Measurements from ENCODE around the gene S100A12. TPM values are rescaled to one million over a fixed set of nuclear protein-coding genes. Genes with fewer than 3 reads are reported as not detected.
"Not testable (repeated sequence)": the region's sequence is repeated elsewhere in the genome, so short reads cannot be mapped to it uniquely, and the experiment has no call there.

The S100A12 gene
- polyA plus RNA-seq (2013, experiment 1 of 4): not detected
- not detected for polyA plus RNA-seq (2013, experiment 2 of 4)
- not detected for polyA plus RNA-seq (2013, experiment 3 of 4)
- not detected for polyA plus RNA-seq (2013, experiment 4 of 4)

DNA sequence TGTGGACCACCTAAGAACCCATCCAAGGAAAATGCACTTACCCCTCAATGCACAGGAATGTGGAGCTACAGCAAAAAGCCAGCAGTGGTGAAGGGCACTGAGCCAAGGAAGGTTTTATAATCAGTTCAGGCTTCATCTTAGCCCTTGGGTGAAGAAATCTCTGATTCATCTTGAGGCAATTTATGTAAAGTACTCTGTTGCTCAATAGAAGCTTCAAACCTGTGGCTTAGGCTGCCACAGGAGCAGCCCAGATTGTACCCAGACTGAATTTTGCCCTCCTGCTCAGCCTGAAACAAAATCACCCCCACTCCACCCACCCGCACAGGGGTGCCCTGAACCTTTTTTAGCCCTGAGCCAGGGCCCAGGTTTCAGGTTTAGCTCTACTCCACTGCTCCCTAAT, at the start of gene S100A12:
TSS of gene S100A12 (minus strand) at position 111 of the 400 bp plus-strand sequence. CDS start 1,029 bp downstream, outside the sequence.
- WGBS, 2 experiments: 95 to 100% methylated on average over 1 of the region's 1 CpG
- Histone ChIP-seq H3K27me3 (ENCODE audit: control insufficient read depth, insufficient read depth, low read length, poor library complexity, severe bottlenecking) (no peaks in the 10 kb centered on the region), H3K27ac (ENCODE audit: insufficient read depth, low read depth, low read length, poor library complexity, severe bottlenecking) (no peak within 1 kb of the TSS), H3K9me3 (ENCODE audit: control insufficient read depth, low read length) (no peaks in the 10 kb centered on the region), H3K4me3 (ENCODE audit: insufficient read depth, low read depth, low read length) (no peak within 1 kb of the TSS), H3K4me1 (ENCODE audit: control insufficient read depth, insufficient read depth, low read length) (no peaks in the 10 kb centered on the region), H3K36me3 (ENCODE audit: control insufficient read depth, insufficient read depth, low read length) (no peaks in the 10 kb centered on the region)

DNA sequence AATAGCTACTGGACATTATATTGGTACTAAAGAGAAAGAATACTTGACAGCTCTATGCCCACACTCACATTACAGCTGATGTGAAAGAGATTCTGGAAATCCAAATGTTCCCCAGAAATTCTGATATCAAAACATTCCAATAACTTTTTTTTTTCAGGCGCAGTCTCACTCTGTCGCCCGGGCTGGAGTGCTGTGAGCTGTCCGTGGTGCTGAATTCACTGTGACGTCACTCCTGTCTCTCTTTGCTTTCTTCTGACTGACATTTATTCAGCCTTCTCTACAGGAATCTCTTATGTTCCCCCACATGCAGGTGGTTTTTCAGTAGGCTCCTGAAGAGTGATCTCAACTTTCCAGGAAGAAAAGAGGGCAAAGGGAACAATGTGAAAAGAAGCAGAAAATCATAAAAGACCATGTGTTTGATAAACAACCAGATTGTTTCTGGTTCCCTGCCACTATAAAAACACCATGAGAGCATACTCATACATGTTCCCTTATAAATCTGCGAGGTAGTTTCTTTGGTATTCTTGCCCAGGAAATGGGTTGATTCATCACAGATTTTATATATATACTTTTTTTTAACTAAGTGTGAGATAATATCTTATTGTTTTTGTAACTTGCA, 47.1 kb upstream of the S100A12 start:
- Histone ChIP-seq H3K36me3 (ENCODE audit: control insufficient read depth, insufficient read depth, low read length) (no peaks in the 10 kb centered on the region), H3K4me1 (ENCODE audit: control insufficient read depth, insufficient read depth, low read length) (no peaks in the 10 kb centered on the region), H3K27ac (ENCODE audit: insufficient read depth, low read depth, low read length, poor library complexity, severe bottlenecking) (no peak overlapping the region), H3K4me3 (ENCODE audit: insufficient read depth, low read depth, low read length) (no peak overlapping the region), H3K27me3 (ENCODE audit: control insufficient read depth, insufficient read depth, low read length, poor library complexity, severe bottlenecking) (no peaks in the 10 kb centered on the region), H3K9me3 (ENCODE audit: control insufficient read depth, low read length) (no peaks in the 10 kb centered on the region)
- WGBS, 2 experiments: 5 to 6% methylated on average over 5 of the region's 6 CpGs

DNA sequence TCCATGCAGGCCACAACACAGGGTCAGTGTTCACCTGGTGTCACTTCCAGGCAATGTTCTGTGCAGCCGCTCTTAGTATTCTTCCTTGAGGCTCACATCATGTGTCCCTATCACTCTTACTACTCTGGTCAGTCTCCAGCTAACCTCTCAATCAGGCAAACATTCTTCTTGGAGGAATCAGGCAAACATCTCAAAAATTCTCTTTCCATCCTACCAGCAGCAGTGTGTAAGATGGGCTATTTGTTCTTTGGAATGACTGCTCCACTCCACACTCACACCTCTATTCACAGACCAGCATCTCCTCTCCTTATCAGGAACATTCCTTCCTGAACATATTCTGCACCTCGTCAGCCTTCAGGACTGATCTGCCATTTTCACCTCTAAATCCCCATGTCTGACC, 44.9 kb upstream of the S100A12 start:
- 81 to 84% methylated on average over 2 of the region's 2 CpGs for WGBS, 2 experiments
- Histone ChIP-seq H3K36me3 (ENCODE audit: control insufficient read depth, insufficient read depth, low read length) (no peaks in the 10 kb centered on the region), H3K4me1 (ENCODE audit: control insufficient read depth, insufficient read depth, low read length) (no peaks in the 10 kb centered on the region), H3K27me3 (ENCODE audit: control insufficient read depth, insufficient read depth, low read length, poor library complexity, severe bottlenecking) (no peaks in the 10 kb centered on the region), H3K9me3 (ENCODE audit: control insufficient read depth, low read length) (no peaks in the 10 kb centered on the region), H3K4me3 (ENCODE audit: insufficient read depth, low read depth, low read length) (no peak overlapping the region), H3K27ac (ENCODE audit: insufficient read depth, low read depth, low read length, poor library complexity, severe bottlenecking) (no peak overlapping the region)

DNA sequence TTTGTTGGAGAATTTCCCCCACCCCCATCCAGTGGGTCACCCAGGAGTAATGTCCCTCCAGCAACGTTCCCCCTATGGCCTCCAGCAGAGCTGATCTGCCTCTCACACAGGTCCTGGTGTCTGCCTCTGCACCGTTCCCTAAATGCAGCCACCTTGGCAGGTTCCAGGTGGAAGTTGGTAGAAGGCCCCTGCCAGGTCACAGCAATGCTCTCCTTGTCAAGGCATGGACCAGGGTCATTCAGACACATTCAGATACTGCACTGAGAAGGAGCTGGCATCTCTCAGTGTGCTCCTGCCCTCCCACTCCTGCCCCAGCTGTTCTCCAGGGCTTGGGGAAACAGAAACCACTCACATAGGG, 44.0 kb upstream of the S100A12 start:
- not testable (repeated sequence) for H3K9me3 ChIP-seq (ENCODE audit: control insufficient read depth, low read length); H3K27me3 ChIP-seq (ENCODE audit: control insufficient read depth, insufficient read depth, low read length, poor library complexity, severe bottlenecking); H3K4me1 ChIP-seq (ENCODE audit: control insufficient read depth, insufficient read depth, low read length); H3K27ac ChIP-seq (ENCODE audit: insufficient read depth, low read depth, low read length, poor library complexity, severe bottlenecking); H3K36me3 ChIP-seq (ENCODE audit: control insufficient read depth, insufficient read depth, low read length); H3K4me3 ChIP-seq (ENCODE audit: insufficient read depth, low read depth, low read length)
- WGBS, 2 experiments: 66 to 80% methylated on average over 2 of the region's 2 CpGs

DNA sequence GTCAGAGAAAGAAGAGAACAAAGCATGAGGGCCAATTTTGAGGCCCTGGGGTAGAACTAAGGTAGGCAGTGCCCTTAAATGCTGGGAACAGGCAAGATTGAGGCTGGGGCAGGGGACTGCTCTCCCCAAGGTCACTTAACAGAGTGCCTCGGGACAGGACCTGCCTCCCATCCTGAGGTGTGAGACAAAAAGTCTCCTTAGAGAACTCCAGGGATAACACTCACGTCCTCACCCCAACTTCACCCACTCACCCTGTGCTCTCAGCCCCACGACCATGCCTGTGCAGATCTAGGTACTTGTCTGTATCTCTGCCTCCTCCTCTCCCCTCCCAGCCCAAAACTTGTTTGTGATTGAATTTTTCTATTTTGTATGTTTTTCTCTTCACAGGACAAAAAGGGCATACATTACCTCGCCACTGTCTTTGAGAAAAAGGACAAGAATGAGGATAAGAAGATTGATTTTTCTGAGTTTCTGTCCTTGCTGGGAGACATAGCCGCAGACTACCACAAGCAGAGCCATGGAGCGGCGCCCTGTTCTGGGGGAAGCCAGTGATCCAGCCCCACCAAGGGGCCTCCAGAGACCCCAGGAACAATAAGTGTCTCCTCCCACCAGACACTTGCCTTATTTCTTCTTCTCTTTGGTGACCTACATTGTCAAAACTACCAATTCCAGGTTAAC, 43.5 kb upstream of the S100A12 start:
- not testable (repeated sequence) for H3K4me3 ChIP-seq (ENCODE audit: insufficient read depth, low read depth, low read length)

DNA sequence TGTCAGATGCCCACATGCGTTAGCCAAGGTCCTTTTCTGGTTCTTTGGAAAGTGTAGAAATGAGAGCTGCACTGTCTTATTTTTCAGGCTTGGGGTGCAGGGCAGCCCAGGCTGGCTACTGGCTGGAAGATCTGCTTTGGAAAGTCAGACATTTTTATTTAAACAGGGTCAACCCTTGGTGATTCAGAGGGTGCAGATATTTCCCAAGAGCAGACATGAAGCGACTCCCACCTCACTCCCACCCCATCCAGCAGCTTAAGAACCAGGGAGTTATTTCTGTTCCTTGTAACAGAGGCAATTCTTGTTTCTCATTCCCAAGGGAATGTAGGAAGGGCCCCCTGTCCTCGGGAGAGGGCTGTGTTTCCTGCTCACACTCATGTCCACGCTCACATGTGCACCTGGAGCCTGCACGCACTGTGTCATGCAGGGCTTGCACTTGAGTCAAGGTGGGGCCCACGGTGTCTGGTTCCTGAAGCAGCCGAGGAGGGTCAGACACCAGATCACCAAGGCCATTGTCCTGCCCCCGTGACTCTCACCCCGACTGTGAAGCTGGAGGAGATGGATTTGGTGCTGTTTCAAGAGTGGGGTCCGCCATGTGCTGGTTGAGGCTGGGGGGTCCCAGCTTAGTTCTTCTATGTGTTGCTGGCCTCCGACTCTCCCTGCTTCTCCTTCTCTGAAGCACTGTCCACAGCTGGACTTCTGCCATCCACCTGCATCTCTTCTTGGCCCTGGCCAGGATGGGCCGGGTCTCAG, 41.9 kb upstream of the S100A12 start:
- Histone ChIP-seq H3K27ac (ENCODE audit: insufficient read depth, low read depth, low read length, poor library complexity, severe bottlenecking) (no peak overlapping the region), H3K27me3 (ENCODE audit: control insufficient read depth, insufficient read depth, low read length, poor library complexity, severe bottlenecking) (no peaks in the 10 kb centered on the region), H3K4me3 (ENCODE audit: insufficient read depth, low read depth, low read length) (no peak overlapping the region), H3K4me1 (ENCODE audit: control insufficient read depth, insufficient read depth, low read length) (no peaks in the 10 kb centered on the region), H3K36me3 (ENCODE audit: control insufficient read depth, insufficient read depth, low read length) (no peaks in the 10 kb centered on the region), H3K9me3 (ENCODE audit: control insufficient read depth, low read length) (no peaks in the 10 kb centered on the region)
- WGBS, 2 experiments: 88 to 93% methylated on average over 12 of the region's 12 CpGs

More for the DNA sequence above, 43.5 kb upstream of the S100A12 start:
- H3K36me3 ChIP-seq (ENCODE audit: control insufficient read depth, insufficient read depth, low read length); H3K27me3 ChIP-seq (ENCODE audit: control insufficient read depth, insufficient read depth, low read length, poor library complexity, severe bottlenecking); H3K27ac ChIP-seq (ENCODE audit: insufficient read depth, low read depth, low read length, poor library complexity, severe bottlenecking); H3K4me1 ChIP-seq (ENCODE audit: control insufficient read depth, insufficient read depth, low read length); H3K9me3 ChIP-seq (ENCODE audit: control insufficient read depth, low read length): not testable (repeated sequence)
- 81 to 83% methylated on average over 7 of the region's 7 CpGs for WGBS, 2 experiments

DNA sequence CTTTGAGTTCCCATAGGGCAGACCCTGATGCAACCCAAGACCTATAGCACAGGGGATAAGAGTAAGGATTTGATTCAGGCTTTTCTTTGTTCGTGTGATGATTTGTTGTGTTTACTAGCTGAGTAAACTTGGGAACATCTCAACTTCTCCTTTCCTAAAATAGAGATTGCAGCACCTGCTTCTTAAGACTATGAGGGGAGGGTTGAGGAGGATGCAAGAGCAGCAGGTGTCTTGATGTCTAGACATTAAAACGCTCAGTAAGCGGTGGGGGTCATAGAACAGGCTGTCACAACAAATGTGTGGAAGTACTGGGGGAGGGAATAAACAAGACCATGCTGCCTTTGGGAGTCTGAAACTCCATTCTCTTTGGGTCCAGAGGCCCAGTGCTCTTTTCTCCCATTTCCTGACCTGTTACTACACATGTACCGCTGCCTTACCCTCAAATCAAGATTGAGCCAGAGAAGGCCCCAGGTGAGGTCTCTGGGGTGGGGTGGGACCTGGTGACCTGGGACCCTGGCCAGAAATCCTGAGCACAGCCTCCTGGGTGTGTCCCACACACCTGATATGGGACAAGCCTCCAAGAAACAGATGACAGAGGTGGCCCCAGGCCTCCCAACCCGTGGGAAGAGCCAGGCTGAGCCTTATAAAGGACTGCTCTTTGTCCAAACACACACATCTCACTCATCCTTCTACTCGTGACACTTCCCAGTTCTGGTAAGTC, 40.6 kb upstream of the S100A12 start, which contains the start of gene S100A7A:
TSS of gene S100A7A (plus strand) at position 671 of the 721 bp plus-strand sequence. CDS start 1,563 bp downstream, outside the sequence.
- H3K36me3 ChIP-seq (ENCODE audit: control insufficient read depth, insufficient read depth, low read length): no peaks in the 10 kb centered on the region
- no peak within 1 kb of the TSS for H3K27ac ChIP-seq (ENCODE audit: insufficient read depth, low read depth, low read length, poor library complexity, severe bottlenecking)
- H3K9me3 ChIP-seq (ENCODE audit: control insufficient read depth, low read length): no peaks in the 10 kb centered on the region
- no peaks in the 10 kb centered on the region for H3K27me3 ChIP-seq (ENCODE audit: control insufficient read depth, insufficient read depth, low read length, poor library complexity, severe bottlenecking)
- no peak within 1 kb of the TSS for H3K4me3 ChIP-seq (ENCODE audit: insufficient read depth, low read depth, low read length)
- H3K4me1 ChIP-seq (ENCODE audit: control insufficient read depth, insufficient read depth, low read length): no peaks in the 10 kb centered on the region
- 80 to 85% methylated on average over 6 of the region's 6 CpGs for WGBS, 2 experiments

DNA sequence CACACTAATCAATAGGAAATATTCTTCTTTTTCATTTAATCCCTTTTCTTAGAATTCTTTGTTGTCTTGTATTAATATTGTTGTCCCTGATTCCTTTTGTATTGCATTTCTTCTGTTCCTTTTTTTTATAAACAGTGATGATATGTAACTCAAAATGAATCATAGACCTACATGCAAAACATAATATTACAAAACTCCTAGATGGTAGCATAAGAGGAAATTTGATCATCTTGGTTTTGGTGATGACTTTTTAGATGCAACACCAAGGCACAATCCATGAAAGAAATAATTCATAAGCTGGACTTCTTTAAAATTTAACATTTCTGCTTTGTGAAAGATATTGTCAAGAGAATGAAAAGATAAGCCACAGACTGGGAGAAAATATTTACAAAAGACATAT, 38.5 kb upstream of the S100A12 start:
- not testable (repeated sequence) for H3K4me3 ChIP-seq (ENCODE audit: insufficient read depth, low read depth, low read length); H3K27ac ChIP-seq (ENCODE audit: insufficient read depth, low read depth, low read length, poor library complexity, severe bottlenecking); H3K27me3 ChIP-seq (ENCODE audit: control insufficient read depth, insufficient read depth, low read length, poor library complexity, severe bottlenecking); H3K9me3 ChIP-seq (ENCODE audit: control insufficient read depth, low read length); H3K36me3 ChIP-seq (ENCODE audit: control insufficient read depth, insufficient read depth, low read length); H3K4me1 ChIP-seq (ENCODE audit: control insufficient read depth, insufficient read depth, low read length)

DNA sequence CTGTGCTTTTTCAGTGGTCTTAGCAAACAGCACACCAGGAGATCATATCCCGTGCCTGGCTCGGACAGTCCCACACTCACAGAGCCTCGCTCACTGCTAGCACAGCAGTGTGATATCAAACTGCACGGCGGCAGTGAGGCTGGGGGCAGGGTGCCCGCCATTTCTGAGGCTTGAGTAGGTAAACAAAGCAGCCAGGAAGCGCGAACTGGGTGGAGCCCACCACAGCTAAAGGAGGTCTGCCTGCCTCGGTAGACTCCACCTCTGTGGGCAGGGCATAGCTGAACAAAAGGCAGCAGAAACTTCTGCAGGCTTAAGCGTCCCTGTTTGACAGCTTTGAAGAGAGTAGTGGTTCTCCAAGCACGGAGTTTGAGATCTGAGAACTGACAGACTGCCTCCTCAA, 31.9 kb upstream of the S100A12 start:
- H3K36me3 ChIP-seq (ENCODE audit: control insufficient read depth, insufficient read depth, low read length); H3K4me3 ChIP-seq (ENCODE audit: insufficient read depth, low read depth, low read length): not testable (repeated sequence)
- 79 to 81% methylated on average over 11 of the region's 11 CpGs for WGBS, 2 experiments

More for the DNA sequence above, 31.9 kb upstream of the S100A12 start:
- not testable (repeated sequence) for H3K27ac ChIP-seq (ENCODE audit: insufficient read depth, low read depth, low read length, poor library complexity, severe bottlenecking); H3K4me1 ChIP-seq (ENCODE audit: control insufficient read depth, insufficient read depth, low read length); H3K9me3 ChIP-seq (ENCODE audit: control insufficient read depth, low read length); H3K27me3 ChIP-seq (ENCODE audit: control insufficient read depth, insufficient read depth, low read length, poor library complexity, severe bottlenecking)

Measured in ectodermal cell (in vitro differentiated cells).